ENCODE data around the gene RNASE1. TPM values are rescaled to one million over a fixed set of nuclear protein-coding genes. Genes with fewer than 3 reads are reported as not detected.
"Not testable (repeated sequence)": the region's sequence is repeated elsewhere in the genome, so short reads cannot be mapped to it uniquely, and the experiment has no call there.

The RNASE1 gene
- total RNA-seq, 1 donor from 2014 or later: not detected

DNA sequence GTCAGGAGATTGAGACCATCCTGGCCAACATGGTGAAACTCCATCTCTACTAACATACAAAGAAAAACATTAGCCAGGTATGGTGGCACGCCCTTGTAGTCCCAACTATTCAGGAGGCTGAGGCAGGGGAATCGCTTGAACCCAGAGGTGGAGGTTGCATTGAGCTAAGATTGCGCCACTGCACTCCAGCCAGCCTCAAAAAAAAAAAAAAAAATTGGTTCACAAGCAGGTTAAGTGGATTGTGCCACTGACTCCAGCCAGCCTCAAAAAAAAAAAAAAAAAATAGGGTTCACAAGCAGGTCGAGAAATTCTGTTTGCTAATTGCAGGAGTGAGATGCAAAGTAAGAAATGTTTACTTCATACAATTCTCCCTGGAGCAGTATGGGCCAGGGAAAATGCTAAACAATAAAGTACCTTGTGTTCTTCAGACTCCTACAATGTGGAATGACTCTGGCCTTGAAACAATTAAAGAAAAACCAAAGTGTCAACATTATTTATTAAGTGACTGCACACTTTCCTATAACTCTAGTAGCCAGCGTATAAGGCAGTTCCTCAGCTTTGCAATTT, 28.3 kb downstream of the RNASE1 start:
- Mint-ChIP-seq H3K4me3 (no peak overlapping the region), H3K4me1 (no peaks in the 10 kb centered on the region), H3K27ac (no peak overlapping the region), H3K27me3 (peaks cover 29% of the 10 kb centered on the region), H3K9me3 (no peaks in the 10 kb centered on the region), H3K36me3 (ENCODE audit: low read depth) (no peaks in the 10 kb centered on the region)
- DNase-seq: no peak
- intact Hi-C loops (cut with micrococcal nuclease): no loop called here

DNA sequence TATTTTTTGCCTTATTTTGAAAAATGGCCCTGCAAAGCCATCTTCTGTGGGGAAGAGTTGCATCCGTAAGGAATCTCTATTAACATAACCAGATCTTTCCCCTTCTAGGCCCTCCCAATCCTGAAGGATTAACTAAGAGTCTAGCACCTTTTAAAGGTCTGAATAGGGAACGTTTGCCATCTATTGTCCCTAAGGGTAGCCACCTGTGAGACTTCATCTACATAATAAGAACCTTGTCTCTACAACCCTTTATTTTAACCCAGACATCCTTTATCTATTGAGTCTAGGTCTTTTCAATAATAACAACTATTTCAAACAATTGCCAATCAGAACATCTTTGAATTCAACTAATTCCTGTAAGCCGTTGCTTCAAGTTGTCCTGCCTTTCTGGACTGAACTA, 30.0 kb downstream of the RNASE1 start:
- H3K4me1 Mint-ChIP-seq: no peaks in the 10 kb centered on the region
- no peak overlapping the region for H3K4me3 Mint-ChIP-seq
- intact Hi-C loops (cut with micrococcal nuclease): no loop called here
- H3K27me3 Mint-ChIP-seq: peaks cover 27% of the 10 kb centered on the region
- no peaks in the 10 kb centered on the region for H3K36me3 Mint-ChIP-seq (ENCODE audit: low read depth)
- H3K9me3 Mint-ChIP-seq: no peaks in the 10 kb centered on the region
- H3K27ac Mint-ChIP-seq: no peak overlapping the region
- DNase-seq: no peak

DNA sequence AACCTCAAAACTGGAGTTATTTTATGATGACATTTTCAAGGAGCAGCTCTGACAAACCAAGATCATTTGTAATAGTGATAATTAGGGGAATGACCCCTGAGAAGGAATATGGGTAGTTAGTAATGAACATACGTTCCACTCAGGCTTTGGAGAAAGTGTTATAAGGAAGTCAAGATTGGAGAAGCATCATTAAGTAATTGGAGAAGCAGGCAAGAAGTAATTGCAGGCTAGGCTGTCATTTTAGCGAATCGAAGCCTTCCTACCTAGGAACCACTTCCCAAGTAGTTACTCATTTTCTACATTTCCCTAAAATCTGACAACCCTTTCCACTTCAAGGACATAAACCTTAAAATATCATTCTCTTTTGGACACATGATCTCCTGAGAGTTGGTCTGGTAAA, 33.2 kb downstream of the RNASE1 start:
- Mint-ChIP-seq H3K4me3 (no peak overlapping the region), H3K36me3 (ENCODE audit: low read depth) (no peaks in the 10 kb centered on the region), H3K27me3 (peaks cover 12% of the 10 kb centered on the region), H3K4me1 (no peaks in the 10 kb centered on the region), H3K9me3 (no peaks in the 10 kb centered on the region), H3K27ac (no peak overlapping the region)
- intact Hi-C loops (cut with micrococcal nuclease): no loop called here
- no peak for DNase-seq

DNA sequence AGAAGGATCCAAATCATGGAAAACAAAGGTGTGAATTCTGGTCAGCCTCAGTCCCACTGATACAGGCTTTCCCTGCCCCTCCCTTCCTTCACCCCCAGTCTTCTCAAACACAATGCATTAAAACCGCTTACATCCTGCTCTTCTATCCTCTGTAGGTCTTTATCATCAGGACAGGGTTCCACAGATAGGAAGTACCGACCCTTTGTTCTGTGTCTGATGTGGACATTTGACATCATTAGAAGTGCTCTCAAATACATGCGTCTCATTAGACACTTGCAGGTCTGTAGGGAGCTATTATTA, 34.1 kb downstream of the RNASE1 start:
- no peak for DNase-seq
- Mint-ChIP-seq H3K9me3 (no peaks in the 10 kb centered on the region), H3K4me3 (no peak overlapping the region), H3K27me3 (peaks cover 10% of the 10 kb centered on the region), H3K36me3 (ENCODE audit: low read depth) (no peaks in the 10 kb centered on the region), H3K4me1 (no peaks in the 10 kb centered on the region), H3K27ac (no peak overlapping the region)
- intact Hi-C loops (cut with micrococcal nuclease): no loop called here

DNA sequence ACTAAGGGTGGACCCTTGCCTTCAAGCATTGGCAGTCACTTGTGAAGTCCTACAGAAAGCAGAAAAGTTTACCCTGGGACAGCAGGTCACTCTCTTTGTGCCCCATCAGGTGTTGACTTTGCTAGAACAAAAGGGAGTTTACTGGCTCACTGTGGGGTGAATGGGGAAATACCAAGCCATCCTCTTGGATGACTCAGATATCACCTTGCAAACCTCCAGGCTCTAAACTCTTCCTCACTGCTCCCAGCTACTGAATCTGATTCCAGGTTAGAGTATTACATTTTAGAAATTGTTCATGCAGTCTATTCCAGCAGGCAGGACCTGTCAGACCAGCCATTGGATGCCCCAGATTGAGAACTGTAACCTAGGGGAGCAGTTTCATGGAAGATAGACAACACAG, 41.7 kb downstream of the RNASE1 start:
- no peaks in the 10 kb centered on the region for H3K9me3 Mint-ChIP-seq
- no peak overlapping the region for H3K4me3 Mint-ChIP-seq

DNA sequence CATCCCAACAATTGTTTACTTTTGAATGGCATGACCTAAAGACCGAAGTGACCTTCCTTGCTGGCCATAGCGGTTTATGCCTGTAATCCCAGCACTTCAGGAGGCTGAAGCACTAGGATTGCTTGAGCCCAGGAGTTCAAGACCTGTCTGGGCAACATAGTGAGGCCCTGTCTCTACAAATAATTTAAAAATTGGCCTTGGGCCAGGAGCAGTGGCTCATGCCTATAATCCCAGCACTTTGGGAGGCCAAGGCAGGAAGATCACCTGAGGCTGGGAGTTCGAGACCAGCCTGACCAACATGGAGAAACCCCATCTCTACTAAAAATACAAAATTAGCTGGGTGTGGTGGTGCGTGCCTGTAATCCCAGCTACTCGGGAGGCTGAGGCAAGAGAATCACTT, 43.2 kb downstream of the RNASE1 start:
- H3K27me3 Mint-ChIP-seq; H3K27ac Mint-ChIP-seq; intact Hi-C loops (cut with micrococcal nuclease); H3K36me3 Mint-ChIP-seq (ENCODE audit: low read depth); DNase-seq; H3K4me1 Mint-ChIP-seq; H3K9me3 Mint-ChIP-seq; H3K4me3 Mint-ChIP-seq: not testable (repeated sequence)

More for the DNA sequence above, 41.7 kb downstream of the RNASE1 start:
- Mint-ChIP-seq H3K36me3 (ENCODE audit: low read depth) (no peaks in the 10 kb centered on the region), H3K4me1 (no peaks in the 10 kb centered on the region), H3K27me3 (no peaks in the 10 kb centered on the region), H3K27ac (no peak overlapping the region)
- DNase-seq: no peak
- intact Hi-C loops (cut with micrococcal nuclease): no loop called here

DNA sequence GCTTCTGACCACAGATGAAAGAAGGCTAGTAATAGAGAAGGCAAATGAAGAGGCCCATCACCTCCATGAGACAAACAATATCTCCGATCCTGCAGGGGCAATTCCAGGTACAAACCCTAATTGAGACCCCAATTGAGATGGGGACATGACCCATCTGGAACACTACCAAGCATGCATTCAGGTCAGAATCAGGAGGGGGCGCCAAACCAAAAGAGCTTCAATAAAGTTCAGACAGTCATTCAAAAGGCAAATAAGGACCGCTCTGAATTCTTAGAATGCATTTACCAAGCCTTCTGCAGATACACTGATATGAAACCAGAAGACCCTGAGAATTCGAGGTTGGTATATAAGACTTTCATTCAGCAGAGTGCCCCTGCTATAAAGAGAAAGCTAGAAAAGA, 44.7 kb downstream of the RNASE1 start:
- DNase-seq: peak; percentile 72
- Mint-ChIP-seq H3K27ac (no peak overlapping the region), H3K27me3 (no peaks in the 10 kb centered on the region), H3K9me3 (peaks cover 5% of the 10 kb centered on the region), H3K4me1 (no peaks in the 10 kb centered on the region), H3K4me3 (no peak overlapping the region), H3K36me3 (ENCODE audit: low read depth) (no peaks in the 10 kb centered on the region)
- intact Hi-C loops (cut with micrococcal nuclease): no loop called here

DNA sequence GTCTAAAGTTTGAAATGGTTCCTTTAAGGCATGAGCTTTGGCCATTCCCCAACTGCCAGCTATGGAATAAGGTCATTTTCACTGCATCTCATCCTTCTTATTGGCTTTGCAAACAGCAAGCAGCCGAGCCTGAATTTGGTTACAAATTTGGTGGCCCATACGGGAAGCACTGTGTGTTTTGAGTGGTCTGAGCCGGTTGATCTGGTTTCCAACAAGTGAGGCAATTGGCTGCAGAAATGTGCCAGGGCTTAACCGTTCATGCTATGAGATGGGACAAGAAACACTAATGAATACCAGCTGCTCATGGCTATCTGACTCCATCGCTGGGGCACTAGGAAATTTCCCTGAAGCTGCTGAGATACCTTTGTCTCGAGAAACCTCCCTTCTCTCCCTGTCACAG, 47.6 kb downstream of the RNASE1 start:
- no peak for DNase-seq
- intact Hi-C loops (cut with micrococcal nuclease): no loop called here
- Mint-ChIP-seq H3K9me3 (peaks cover 14% of the 10 kb centered on the region), H3K27me3 (no peaks in the 10 kb centered on the region), H3K4me3 (no peak overlapping the region), H3K36me3 (ENCODE audit: low read depth) (no peaks in the 10 kb centered on the region), H3K4me1 (no peaks in the 10 kb centered on the region), H3K27ac (no peak overlapping the region)

DNA sequence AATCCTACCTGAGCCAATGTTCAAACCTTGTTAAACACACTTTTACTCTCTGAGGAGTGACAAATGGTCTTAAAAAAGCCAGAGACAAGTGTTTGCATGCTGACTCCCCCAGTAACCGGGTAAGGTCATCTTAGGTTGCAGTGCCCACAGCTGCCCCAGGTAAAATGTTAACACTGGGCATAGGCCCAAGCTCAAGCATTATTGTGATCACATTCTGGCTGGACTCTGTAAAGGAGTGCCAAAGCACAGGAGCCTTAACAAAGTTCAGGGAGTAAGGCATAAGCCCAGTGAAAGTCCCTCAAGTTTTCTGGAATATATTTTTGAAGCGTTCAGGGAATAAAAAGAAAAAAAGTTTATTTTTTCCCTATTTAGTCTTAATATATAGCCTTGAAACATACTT, 48.3 kb downstream of the RNASE1 start:
- DNase-seq: no peak
- H3K4me3 Mint-ChIP-seq: no peak overlapping the region
- peaks cover 14% of the 10 kb centered on the region for H3K9me3 Mint-ChIP-seq
- H3K4me1 Mint-ChIP-seq: no peaks in the 10 kb centered on the region
- H3K36me3 Mint-ChIP-seq (ENCODE audit: low read depth): no peaks in the 10 kb centered on the region
- H3K27me3 Mint-ChIP-seq: no peaks in the 10 kb centered on the region
- intact Hi-C loops (cut with micrococcal nuclease): no loop called here
- H3K27ac Mint-ChIP-seq: no peak overlapping the region

DNA sequence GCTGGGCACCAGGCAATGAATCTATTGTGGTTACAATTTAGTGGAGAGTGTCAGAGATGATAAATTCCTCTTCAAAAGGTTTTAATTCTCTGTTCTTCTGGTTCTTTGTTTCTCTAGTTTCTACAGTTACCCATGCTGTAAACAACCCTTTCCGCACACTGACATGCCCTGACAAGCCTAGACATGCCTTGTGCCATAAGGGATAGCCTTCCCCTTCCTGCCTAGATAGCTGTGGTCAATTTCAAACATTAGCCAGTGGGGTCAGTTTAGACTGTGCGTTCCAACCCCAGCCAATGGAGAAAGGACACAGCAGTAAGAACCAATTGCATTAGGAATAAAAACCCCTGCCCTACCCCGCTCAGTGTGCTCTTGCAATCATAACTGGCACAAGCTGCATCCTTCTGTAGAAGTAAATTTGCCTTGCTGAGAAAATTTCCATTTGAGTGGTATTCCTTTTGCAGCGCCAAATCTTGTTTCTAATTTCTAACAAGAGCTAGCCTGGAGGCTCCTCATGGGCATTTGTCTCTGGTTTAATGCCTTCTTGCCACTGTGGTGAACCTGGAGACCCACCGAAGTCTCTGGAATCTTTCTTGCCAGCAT, 50.6 kb downstream of the RNASE1 start:
- H3K9me3 Mint-ChIP-seq: peaks cover 14% of the 10 kb centered on the region
- no peak overlapping the region for H3K4me3 Mint-ChIP-seq
- no peaks in the 10 kb centered on the region for H3K4me1 Mint-ChIP-seq
- no peak for DNase-seq
- H3K36me3 Mint-ChIP-seq (ENCODE audit: low read depth): no peaks in the 10 kb centered on the region
- intact Hi-C loops (cut with micrococcal nuclease): no loop called here
- H3K27me3 Mint-ChIP-seq: peaks cover 2% of the 10 kb centered on the region
- H3K27ac Mint-ChIP-seq: no peak overlapping the region

Other genes starting within 250 kb of the RNASE1 start
- not detected in 2 replicates for gene RNASE9, start 241.8 kb downstream of the RNASE1 start, total RNA-seq
- gene RNASE11, start 214.8 kb downstream of the RNASE1 start, total RNA-seq: not detected in 2 replicates
- gene RNASE12, start 211.5 kb downstream of the RNASE1 start, total RNA-seq: not detected in 2 replicates
- not detected in 2 replicates for gene OR6S1, start 161.2 kb downstream of the RNASE1 start, total RNA-seq
- gene RNASE4, start 118.3 kb downstream of the RNASE1 start, total RNA-seq: 0.24 and 0.26 TPM in 2 replicates
- gene ANG, start 114.1 kb downstream of the RNASE1 start, total RNA-seq: not detected in 2 replicates
- not detected in 2 replicates for gene EDDM3A, start 57.0 kb downstream of the RNASE1 start, total RNA-seq
- gene EDDM3B, start 34.4 kb downstream of the RNASE1 start, total RNA-seq: not detected in 2 replicates
- 0.50 and 0.51 TPM in 2 replicates for gene RNASE6, start 21.6 kb downstream of the RNASE1 start, total RNA-seq
- gene RNASE3, start 88.5 kb upstream of the RNASE1 start, total RNA-seq: not detected in 2 replicates
- gene RNASE2, start 152.6 kb upstream of the RNASE1 start, total RNA-seq: not detected in 2 replicates
- 94.6 and 99.1 TPM in 2 replicates for gene METTL17, start 187.1 kb upstream of the RNASE1 start, total RNA-seq
- 0.33 TPM in 1 of 2 replicates, not detected in the other for gene SLC39A2, start 196.4 kb upstream of the RNASE1 start, total RNA-seq
- gene NDRG2, start 222.2 kb upstream of the RNASE1 start, total RNA-seq: 1.9 and 2.3 TPM in 2 replicates
- gene TPPP2, start 227.4 kb upstream of the RNASE1 start, total RNA-seq: not detected in 2 replicates
- gene RNASE13, start 232.0 kb upstream of the RNASE1 start, total RNA-seq: not detected in 2 replicates
- not detected in 2 replicates for gene RNASE7, start 239.5 kb upstream of the RNASE1 start, total RNA-seq

Measured in activated CD4-positive, alpha-beta T cell treated with anti-CD3 and anti-CD28 coated beads, Interleukin-2, amount 10 ng/mL, durations not matched to agents 24 days and 14 days (primary cell).